Gastroesophageal sphincter (tissue), 3 donors: Measurements from ENCODE around the gene SPON1.

ENCODE experiments used
- POLR2A ChIP-seq, 2 donors: fragments of 450-650 bp; IDR thresholded peaks; one replicate each; pipeline ENCODE4 v1.6.1; 2017; ENCODE audit warnings: antibody characterized with exemption in 2 of 2, mild to moderate bottlenecking in 2 of 2, moderate library complexity in 1 of 2
- POLR2AphosphoS5 ChIP-seq: sonication (generic); formaldehyde crosslinking; IDR thresholded peaks from one replicate; pipeline ENCODE4 v1.6.1; 2017; ENCODE audit warnings: antibody characterized with exemption
- TF ChIP-seq, protein P1 (sequence below), 4 experiments: fragments of 200-600 bp in 2 of 4; fragments of 450-650 bp in 2 of 4; sonication (generic) in 1 of 4; IDR thresholded peaks; one replicate each; pipeline ENCODE4 v1.5.1; 2017 to 2019; ENCODE audit warnings: antibody characterized with exemption in 4 of 4, mild to moderate bottlenecking in 2 of 4, moderate library complexity in 2 of 4

DNA sequence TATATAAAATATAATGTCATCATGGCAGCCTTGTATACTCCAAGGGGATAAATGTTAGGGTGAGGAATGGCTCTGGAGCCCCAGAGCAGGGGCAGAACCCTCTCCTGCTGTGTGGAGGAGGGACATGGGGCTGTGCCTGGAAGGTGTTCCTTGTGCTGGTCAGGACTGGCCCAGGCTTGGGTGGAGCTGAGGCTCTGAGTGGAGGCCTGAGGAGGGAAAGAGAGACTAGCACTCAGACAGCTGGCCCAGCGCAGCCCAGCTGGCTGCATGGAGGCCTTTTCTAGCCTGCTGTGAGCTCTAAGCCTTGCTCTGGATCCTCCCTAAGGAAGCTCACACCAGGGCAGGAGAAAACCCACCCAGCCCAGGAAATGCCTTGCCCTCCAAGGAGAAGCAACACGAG, 282.9 kb downstream of the SPON1 start:
- TF ChIP-seq, protein P1, sequence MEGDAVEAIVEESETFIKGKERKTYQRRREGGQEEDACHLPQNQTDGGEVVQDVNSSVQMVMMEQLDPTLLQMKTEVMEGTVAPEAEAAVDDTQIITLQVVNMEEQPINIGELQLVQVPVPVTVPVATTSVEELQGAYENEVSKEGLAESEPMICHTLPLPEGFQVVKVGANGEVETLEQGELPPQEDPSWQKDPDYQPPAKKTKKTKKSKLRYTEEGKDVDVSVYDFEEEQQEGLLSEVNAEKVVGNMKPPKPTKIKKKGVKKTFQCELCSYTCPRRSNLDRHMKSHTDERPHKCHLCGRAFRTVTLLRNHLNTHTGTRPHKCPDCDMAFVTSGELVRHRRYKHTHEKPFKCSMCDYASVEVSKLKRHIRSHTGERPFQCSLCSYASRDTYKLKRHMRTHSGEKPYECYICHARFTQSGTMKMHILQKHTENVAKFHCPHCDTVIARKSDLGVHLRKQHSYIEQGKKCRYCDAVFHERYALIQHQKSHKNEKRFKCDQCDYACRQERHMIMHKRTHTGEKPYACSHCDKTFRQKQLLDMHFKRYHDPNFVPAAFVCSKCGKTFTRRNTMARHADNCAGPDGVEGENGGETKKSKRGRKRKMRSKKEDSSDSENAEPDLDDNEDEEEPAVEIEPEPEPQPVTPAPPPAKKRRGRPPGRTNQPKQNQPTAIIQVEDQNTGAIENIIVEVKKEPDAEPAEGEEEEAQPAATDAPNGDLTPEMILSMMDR (IDR thresholded peaks at IDR 0.05): no peak
- TF ChIP-seq POLR2AphosphoS5 (no peak), POLR2A (IDR thresholded peaks at IDR 0.05) (no peak)
